Left lung (tissue), 10 donors: ENCODE results near the gene PITPNM3. TPM values are rescaled to one million over a fixed set of nuclear protein-coding genes. Genes with fewer than 3 reads are reported as not detected.

Experiments
- ATAC-seq: fragments of 200-7000 bp; cut with Tn5 transposase; one replicate; pipeline ENCODE4 v1.9.1; 2020; ENCODE audit warnings: moderate library complexity
- DNase-seq, 4 donors: peaks; one replicate each; pipeline ENCODE4 v3.0.0-alpha.2; 2013 to 2020
- H3K27ac ChIP-seq, 2 donors: fragments of 200-600 bp; sonication (generic) in 1 of 2; one replicate each; pipeline versions ENCODE4 v1.5.0 to v1.8.0; 2020 to 2021
- H3K27me3 ChIP-seq, 2 donors: fragments of 200-600 bp; sonication (generic) in 1 of 2; one replicate each; pipeline versions ENCODE4 v1.5.0 to v1.8.0; 2020 to 2021
- H3K36me3 ChIP-seq, 2 donors: fragments of 200-600 bp; sonication (generic) in 1 of 2; one replicate each; pipeline versions ENCODE4 v1.5.0 to v1.8.0; 2020 to 2021
- H3K4me1 ChIP-seq, 2 donors: fragments of 200-600 bp; one replicate each; pipeline ENCODE4 v1.8.0; 2021
- H3K4me3 ChIP-seq, 2 donors: fragments of 200-600 bp; sonication (generic) in 1 of 2; one replicate each; pipeline versions ENCODE4 v1.5.0 to v1.8.0; 2020 to 2021; ENCODE audit warnings: mild to moderate bottlenecking in 1 of 2
- H3K9me3 ChIP-seq, 2 donors: fragments of 200-600 bp; sonication (generic) in 1 of 2; one replicate each; pipeline versions ENCODE4 v1.5.0 to v1.8.0; 2020 to 2021
- CTCF ChIP-seq, 2 donors: fragments of 200-600 bp; sonication (generic) in 1 of 2; IDR thresholded peaks; one replicate each; pipeline versions ENCODE4 v1.5.0 to v1.8.0; 2021; ENCODE audit warnings: antibody characterized with exemption in 2 of 2
- intact Hi-C, 2 donors: fragments of 100-400 bp; cut with DNase I; formaldehyde crosslinking; loops; one replicate each; pipeline versions ENCODE4 v1.11.2 to v1.14.2; 2022
- polyA plus RNA-seq, 6 donors: library from polyadenylated mRNA; unstranded; fragments of 120-200 nt; gene quantifications; one replicate each; pipeline ENCODE4 v1.2.1, GENCODE V29; 2013; ENCODE audit not compliant: insufficient read length in 6 of 6
- total RNA-seq, 2 donors: library from RNA; stranded (reverse); fragmentation: NEBNext Ultra II Directional; extraction: Animal tissue kit (Norgen Biotek cat#: 25700); gene quantifications; one replicate each; pipeline ENCODE4 v1.2.1, GENCODE V29; 2021
- donor health status: DM: no; HTN: yes; CAD: no.
- donor health status: DM: no; HTN: no; CAD: no.

PITPNM3 gene
- total and polyA plus RNA-seq, 8 donors = 3.6 to 13.8 (median 5.8) TPM

DNA sequence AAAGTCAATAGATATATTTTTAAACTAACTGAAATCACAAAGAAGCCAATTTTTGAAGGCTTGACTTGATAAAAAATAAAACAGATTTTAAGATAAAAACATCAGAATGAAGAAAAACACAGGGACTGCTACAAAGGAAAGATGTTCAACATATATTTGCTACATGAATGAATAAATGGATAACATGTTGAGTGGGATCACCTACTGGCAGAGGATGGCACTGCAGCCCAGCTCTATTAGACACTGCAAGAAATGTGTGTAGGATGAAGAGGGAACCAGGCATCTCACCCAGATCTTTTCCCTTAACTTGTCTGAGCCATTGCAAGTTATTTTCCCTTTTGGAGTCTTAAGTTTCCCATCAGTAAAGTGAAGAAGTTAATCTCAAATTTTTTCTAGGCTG, 125.6 kb downstream of the PITPNM3 start:
- DNase-seq = no peak
- Histone ChIP-seq H3K36me3 (no peaks in the 10 kb centered on the region), H3K4me1 (peaks cover 0 to 10% of the 10 kb centered on the region in 2 donors), H3K9me3 (peaks cover 0 to 13% of the 10 kb centered on the region in 2 donors), H3K27me3 (peaks cover 0 to 30% of the 10 kb centered on the region in 2 donors), H3K4me3 (no peak overlapping the region), H3K27ac (no peak overlapping the region)
- intact Hi-C loops = no loop called here
- no peak for TF ChIP-seq CTCF (IDR thresholded peaks at IDR 0.05)
- no peak for ATAC-seq

GRCh38 chr17:6429266-6429665, 127.1 kb downstream of the PITPNM3 start:
- DNase-seq = no peak
- peaks cover 0 to 28% of the 10 kb centered on the region in 2 donors for H3K27me3 ChIP-seq
- no peak for TF ChIP-seq CTCF (IDR thresholded peaks at IDR 0.05)
- intact Hi-C loops = loop anchor here in 1 of 2 donors (10.0 kb wide), 1 partner anchor 834 kb away; no protein-coding TSS in a partner anchor
- H3K4me1 ChIP-seq = peaks cover 0 to 10% of the 10 kb centered on the region in 2 donors
- no peak for ATAC-seq
- H3K9me3 ChIP-seq = peaks cover 0 to 13% of the 10 kb centered on the region in 2 donors
- H3K4me3 ChIP-seq = no peak overlapping the region
- H3K27ac ChIP-seq = no peak overlapping the region
- no peaks in the 10 kb centered on the region for H3K36me3 ChIP-seq

GRCh38 chr17:6428207-6428965, 128.0 kb downstream of the PITPNM3 start:
- DNase-seq = no peak
- no peak for ATAC-seq
- peaks cover 0 to 36% of the 10 kb centered on the region in 2 donors for H3K27me3 ChIP-seq
- intact Hi-C loops = loop anchor here in 1 of 2 donors (10.0 kb wide), 1 partner anchor 834 kb away; no protein-coding TSS in a partner anchor
- peaks cover 0 to 10% of the 10 kb centered on the region in 2 donors for H3K4me1 ChIP-seq
- no peaks in the 10 kb centered on the region for H3K36me3 ChIP-seq
- TF ChIP-seq CTCF (IDR thresholded peaks at IDR 0.05) = no peak
- H3K9me3 ChIP-seq = peaks cover 0 to 13% of the 10 kb centered on the region in 2 donors
- H3K27ac ChIP-seq = no peak overlapping the region
- no peak overlapping the region for H3K4me3 ChIP-seq

- ATAC-seq (peak; percentile 44), DNase-seq (no peak)
- Histone ChIP-seq H3K4me1 (peaks cover 0 to 10% of the 10 kb centered on the region in 2 donors), H3K36me3 (no peaks in the 10 kb centered on the region), H3K27ac (no peak overlapping the region), H3K4me3 (no peak overlapping the region), H3K27me3 (peaks cover 0 to 47% of the 10 kb centered on the region in 2 donors), H3K9me3 (peaks cover 0 to 13% of the 10 kb centered on the region in 2 donors)
- intact Hi-C loops = loop anchor here in 1 of 2 donors (10.0 kb wide), 1 partner anchor 833 kb away; no protein-coding TSS in a partner anchor
- TF ChIP-seq CTCF (IDR thresholded peaks at IDR 0.05) = no peak
These were observed 129.0 kb downstream of the PITPNM3 start for GRCh38 chr17:6427279-6427781.
